Stimulated activated CD8-positive, alpha-beta memory T cell treated with anti-CD3 and anti-CD28 coated beads, Interleukin-7, amount 100 ng/mL, for 4 hours (primary cell): Measurements from ENCODE around the gene C3orf49.

ENCODE experiments used
- DNase-seq, 2 donors: peaks; one replicate each; pipeline ENCODE4 v3.0.0-alpha.2; 2020; ENCODE audit warnings: low read depth in 2 of 2

Gene C3orf49

DNA sequence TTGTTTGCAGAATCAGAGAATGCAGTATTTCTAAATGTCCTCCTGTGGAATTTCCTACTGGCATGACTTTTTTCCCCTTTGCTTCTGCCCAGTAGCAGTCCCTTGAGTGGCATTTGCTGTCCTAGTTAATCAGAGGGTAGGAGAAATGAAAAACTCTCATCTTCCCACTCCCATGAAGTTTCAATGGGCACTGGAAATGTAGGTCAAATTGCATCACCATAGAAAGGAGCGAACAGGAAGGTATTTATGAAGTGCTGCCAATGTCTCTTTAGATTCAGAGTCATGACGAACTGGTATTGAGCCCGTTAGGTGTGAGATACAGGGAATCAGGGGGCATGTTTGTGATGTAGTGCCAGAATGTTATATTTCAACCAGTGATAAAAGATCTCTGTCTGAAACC, 67.8 kb downstream of the C3orf49 start:
- DNase-seq: no peak

DNA sequence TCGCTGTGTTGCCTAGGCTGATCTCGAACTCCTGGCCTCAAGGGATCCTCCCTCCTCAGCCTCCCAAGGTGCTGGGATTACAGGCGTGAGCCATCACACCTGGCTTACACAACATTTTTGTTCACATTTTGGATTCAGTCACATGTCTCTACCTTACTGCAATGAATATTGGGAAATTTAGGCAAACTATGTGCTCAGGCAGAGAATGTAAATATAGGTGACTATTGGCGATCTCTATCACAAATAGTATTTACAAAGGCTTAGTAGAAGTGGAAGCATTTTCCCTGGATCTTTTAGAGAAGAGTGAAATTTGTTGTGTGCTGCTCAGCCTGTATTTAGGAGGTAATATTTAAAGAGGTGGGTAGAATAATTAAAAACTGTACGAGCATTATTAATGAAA, 72.4 kb downstream of the C3orf49 start:
- no peak for DNase-seq

- no peak for DNase-seq
These were observed 73.8 kb downstream of the C3orf49 start for GRCh38 chr3:63892773-63893352.

DNA sequence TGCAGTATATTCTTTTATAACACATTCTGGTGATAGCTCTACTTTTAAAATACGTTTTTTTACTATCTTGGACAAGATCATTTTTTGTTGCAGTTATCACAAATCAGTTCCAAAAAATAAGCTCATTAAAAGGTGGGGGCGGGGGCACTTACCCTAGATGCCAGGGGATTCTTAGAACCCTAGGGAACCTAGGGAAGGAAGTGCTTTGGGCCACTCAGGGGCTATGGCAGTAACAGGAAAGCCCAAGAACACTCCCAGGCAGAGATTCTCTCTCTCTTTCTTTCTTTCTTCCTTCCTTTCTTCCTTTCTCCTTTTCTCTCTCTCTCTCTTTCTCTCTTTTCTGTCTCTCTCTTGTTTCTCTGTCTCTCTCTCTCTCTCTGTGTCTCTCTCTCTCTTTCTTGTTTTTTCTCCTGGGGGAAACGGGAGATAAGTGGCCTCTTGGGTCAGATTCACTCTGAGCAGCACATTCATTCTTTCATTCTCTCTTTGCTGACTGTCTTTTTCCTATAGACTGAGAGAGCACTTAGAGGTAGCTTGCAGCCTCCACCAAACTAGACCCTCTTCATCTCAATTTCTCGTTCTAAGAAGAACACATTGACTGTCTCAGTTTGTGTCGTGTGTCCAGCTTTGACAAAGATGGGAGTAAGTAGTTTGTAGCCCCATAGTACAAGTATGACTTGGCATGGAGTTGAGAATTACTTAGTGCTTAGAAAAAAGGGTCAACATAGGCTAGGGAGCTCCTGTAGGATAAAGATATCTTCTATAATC, 76.5 kb downstream of the C3orf49 start:
- DNase-seq: no peak

DNA sequence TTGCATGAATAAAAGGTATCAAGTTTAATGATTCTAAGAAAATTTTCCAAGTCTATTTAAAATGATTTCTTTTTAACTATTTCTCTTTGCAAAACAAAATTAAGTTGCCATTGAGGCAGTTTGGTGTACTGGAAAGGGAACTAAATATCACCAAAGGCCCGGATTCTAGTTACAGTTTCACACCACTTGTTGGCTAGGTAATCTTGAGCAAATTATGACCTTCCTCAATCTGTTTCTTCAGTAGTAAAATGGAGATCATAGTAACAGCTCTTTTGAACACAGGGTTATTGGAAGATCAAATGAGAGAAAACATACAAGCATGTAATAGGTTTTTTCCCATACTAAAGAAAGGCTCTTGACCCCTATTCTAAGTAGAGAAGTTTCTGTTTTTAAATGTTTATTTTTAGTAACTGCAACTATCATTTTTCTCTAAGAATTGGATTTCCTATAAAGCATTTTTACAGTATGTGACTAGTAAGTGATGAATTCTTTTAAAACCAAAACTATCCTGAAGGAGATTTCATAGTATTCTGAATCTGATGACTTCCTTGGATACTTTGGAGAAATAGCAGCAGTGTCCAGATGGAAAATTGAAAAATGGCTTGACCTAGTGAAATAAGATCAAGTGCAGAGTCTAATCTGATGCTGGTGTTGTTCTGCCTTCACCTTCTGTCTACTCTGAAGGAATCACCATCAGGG, 77.4 kb downstream of the C3orf49 start:
- no peak for DNase-seq
